HG03045 (cell line): Measurements from ENCODE around the gene KRTAP10-6.
"Not testable (repeated sequence)": the region's sequence is repeated elsewhere in the genome, so short reads cannot be mapped to it uniquely, and the experiment has no call there.

Experiments
- ATAC-seq: cut with Tn5 transposase; IDR thresholded peaks from one replicate; pipeline ENCODE4 v1.9.1; 2021; ENCODE audit warnings: mild to moderate bottlenecking, moderate library complexity; ENCODE audit not compliant: unreplicated experiment

Gene KRTAP10-6

GRCh38 chr21:44618504-44618903 lies 26.2 kb upstream of the KRTAP10-6 start:
- no peak for ATAC-seq

GRCh38 chr21:44617071-44617501 lies 24.8 kb upstream of the KRTAP10-6 start:
- no peak for ATAC-seq

- ATAC-seq: no peak
Measured at GRCh38 chr21:44616591-44616926, 24.3 kb upstream of the KRTAP10-6 start.

- ATAC-seq: no peak
Measured at GRCh38 chr21:44615911-44616590, 23.7 kb upstream of the KRTAP10-6 start.

- ATAC-seq: no peak
Measured at GRCh38 chr21:44615466-44615865, 23.2 kb upstream of the KRTAP10-6 start.

- ATAC-seq: no peak
Measured at GRCh38 chr21:44614961-44615391, 22.7 kb upstream of the KRTAP10-6 start.

GRCh38 chr21:44614161-44614631 lies 21.9 kb upstream of the KRTAP10-6 start:
- ATAC-seq: no peak

- ATAC-seq: no peak
Measured at GRCh38 chr21:44613386-44614155, 21.3 kb upstream of the KRTAP10-6 start.

- no peak for ATAC-seq
Measured at GRCh38 chr21:44612669-44613229, 20.4 kb upstream of the KRTAP10-6 start.

- ATAC-seq: no peak
Measured at GRCh38 chr21:44612029-44612486, 19.8 kb upstream of the KRTAP10-6 start, which contains the start of gene KRTAP10-8. Gene KRTAP10-8 (plus strand): TSS chr21:44612079. CDS start chr21:44612101, 22 bp downstream.

- ATAC-seq: no peak
Measured at GRCh38 chr21:44611551-44611950, 19.2 kb upstream of the KRTAP10-6 start.

- not testable (repeated sequence) for ATAC-seq
Measured at GRCh38 chr21:44610157-44610843, 18.0 kb upstream of the KRTAP10-6 start.

- no peak for ATAC-seq
Measured at GRCh38 chr21:44609193-44609592, 16.9 kb upstream of the KRTAP10-6 start.

GRCh38 chr21:44606495-44606894 lies 14.2 kb upstream of the KRTAP10-6 start:
- ATAC-seq: no peak

- ATAC-seq: no peak
Measured at GRCh38 chr21:44603911-44604310, 11.6 kb upstream of the KRTAP10-6 start.

GRCh38 chr21:44603109-44603875 lies 11.0 kb upstream of the KRTAP10-6 start:
- no peak for ATAC-seq

GRCh38 chr21:44602463-44602850 lies 10.2 kb upstream of the KRTAP10-6 start:
- no peak for ATAC-seq

- no peak for ATAC-seq
Measured at GRCh38 chr21:44601596-44602462, 9.5 kb upstream of the KRTAP10-6 start.

GRCh38 chr21:44601091-44601490 lies 8.8 kb upstream of the KRTAP10-6 start:
- ATAC-seq: not testable (repeated sequence)
